ENCODE data around the gene PDCD6IP. TPM values are rescaled to one million over a fixed set of nuclear protein-coding genes. Genes with fewer than 3 reads are reported as not detected.

The PDCD6IP gene
- total RNA-seq, 1 donor from 2014 or later, result 168 TPM

DNA sequence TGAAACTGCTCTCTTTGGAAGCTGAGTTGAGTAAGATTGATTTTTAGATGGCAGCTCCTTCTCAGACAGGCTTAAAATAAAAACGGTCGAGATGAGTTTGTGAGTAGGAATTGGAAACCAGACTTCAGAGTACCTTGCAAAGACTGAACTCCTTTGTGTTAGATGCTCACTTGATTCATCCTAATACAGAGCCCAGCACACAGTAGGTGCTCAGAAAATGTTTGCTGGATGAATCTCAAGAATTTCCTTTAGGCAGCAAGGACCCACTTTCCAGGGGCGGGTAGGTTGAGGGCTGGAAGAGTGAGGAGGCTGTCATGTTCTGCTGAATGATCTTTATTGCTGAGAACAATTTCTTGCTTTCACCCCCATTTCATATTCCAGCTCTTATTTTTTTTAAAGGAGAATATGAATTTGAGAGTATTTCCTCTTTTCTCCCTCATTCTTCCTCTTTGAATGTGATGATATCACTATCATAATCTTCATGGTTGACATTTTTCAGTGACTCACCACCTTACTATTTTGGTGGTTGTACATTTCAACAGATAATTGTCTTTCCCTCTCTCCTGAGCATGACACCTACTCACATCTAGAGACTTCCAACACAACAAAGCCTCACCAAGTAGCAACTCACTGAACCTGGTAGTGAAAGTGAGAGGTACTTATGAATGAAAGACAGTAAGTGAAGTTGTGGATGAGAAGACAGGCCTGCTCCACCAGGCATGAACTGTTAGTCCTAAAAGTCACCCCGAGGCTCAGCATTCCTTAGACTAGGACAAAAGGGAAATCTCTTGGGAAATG is 113.3 kb downstream of the PDCD6IP start:
- no peaks in the 10 kb centered on the region for H3K36me3 Mint-ChIP-seq
- peaks cover 11% of the 10 kb centered on the region for H3K4me1 Mint-ChIP-seq (ENCODE audit: unreplicated experiment)
- TF ChIP-seq, protein P1, sequence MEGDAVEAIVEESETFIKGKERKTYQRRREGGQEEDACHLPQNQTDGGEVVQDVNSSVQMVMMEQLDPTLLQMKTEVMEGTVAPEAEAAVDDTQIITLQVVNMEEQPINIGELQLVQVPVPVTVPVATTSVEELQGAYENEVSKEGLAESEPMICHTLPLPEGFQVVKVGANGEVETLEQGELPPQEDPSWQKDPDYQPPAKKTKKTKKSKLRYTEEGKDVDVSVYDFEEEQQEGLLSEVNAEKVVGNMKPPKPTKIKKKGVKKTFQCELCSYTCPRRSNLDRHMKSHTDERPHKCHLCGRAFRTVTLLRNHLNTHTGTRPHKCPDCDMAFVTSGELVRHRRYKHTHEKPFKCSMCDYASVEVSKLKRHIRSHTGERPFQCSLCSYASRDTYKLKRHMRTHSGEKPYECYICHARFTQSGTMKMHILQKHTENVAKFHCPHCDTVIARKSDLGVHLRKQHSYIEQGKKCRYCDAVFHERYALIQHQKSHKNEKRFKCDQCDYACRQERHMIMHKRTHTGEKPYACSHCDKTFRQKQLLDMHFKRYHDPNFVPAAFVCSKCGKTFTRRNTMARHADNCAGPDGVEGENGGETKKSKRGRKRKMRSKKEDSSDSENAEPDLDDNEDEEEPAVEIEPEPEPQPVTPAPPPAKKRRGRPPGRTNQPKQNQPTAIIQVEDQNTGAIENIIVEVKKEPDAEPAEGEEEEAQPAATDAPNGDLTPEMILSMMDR (conservative IDR thresholded peaks at IDR 0.05), result no peak
- H3K27ac Mint-ChIP-seq, result no peak overlapping the region
- no peak for DNase-seq (ENCODE audit: extremely low spot score, unreplicated experiment)
- H3K4me3 Mint-ChIP-seq, result no peak overlapping the region
- peaks cover 8% of the 10 kb centered on the region for H3K9me3 Mint-ChIP-seq
- peaks cover 6% of the 10 kb centered on the region for H3K27me3 Mint-ChIP-seq

- peaks cover 6% of the 10 kb centered on the region for H3K27me3 Mint-ChIP-seq
- TF ChIP-seq, protein P1 (conservative IDR thresholded peaks at IDR 0.05), result no peak
- H3K27ac Mint-ChIP-seq, result no peak overlapping the region
- no peak for DNase-seq (ENCODE audit: extremely low spot score, unreplicated experiment)
- peaks cover 11% of the 10 kb centered on the region for H3K4me1 Mint-ChIP-seq (ENCODE audit: unreplicated experiment)
- peaks cover 8% of the 10 kb centered on the region for H3K9me3 Mint-ChIP-seq
- H3K4me3 Mint-ChIP-seq, result no peak overlapping the region
- H3K36me3 Mint-ChIP-seq, result no peaks in the 10 kb centered on the region
Observed at GRCh38 chr3:33914212-33914611, 115.8 kb downstream of the PDCD6IP start.

GRCh38 chr3:33914731-33915379 is 116.4 kb downstream of the PDCD6IP start:
- Mint-ChIP-seq H3K9me3 (peaks cover 8% of the 10 kb centered on the region), H3K27ac (no peak overlapping the region), H3K27me3 (peaks cover 6% of the 10 kb centered on the region), H3K36me3 (no peaks in the 10 kb centered on the region), H3K4me3 (no peak overlapping the region), H3K4me1 (ENCODE audit: unreplicated experiment) (peaks cover 11% of the 10 kb centered on the region)
- TF ChIP-seq, protein P1 (conservative IDR thresholded peaks at IDR 0.05), result no peak
- no peak for DNase-seq (ENCODE audit: extremely low spot score, unreplicated experiment)

DNA sequence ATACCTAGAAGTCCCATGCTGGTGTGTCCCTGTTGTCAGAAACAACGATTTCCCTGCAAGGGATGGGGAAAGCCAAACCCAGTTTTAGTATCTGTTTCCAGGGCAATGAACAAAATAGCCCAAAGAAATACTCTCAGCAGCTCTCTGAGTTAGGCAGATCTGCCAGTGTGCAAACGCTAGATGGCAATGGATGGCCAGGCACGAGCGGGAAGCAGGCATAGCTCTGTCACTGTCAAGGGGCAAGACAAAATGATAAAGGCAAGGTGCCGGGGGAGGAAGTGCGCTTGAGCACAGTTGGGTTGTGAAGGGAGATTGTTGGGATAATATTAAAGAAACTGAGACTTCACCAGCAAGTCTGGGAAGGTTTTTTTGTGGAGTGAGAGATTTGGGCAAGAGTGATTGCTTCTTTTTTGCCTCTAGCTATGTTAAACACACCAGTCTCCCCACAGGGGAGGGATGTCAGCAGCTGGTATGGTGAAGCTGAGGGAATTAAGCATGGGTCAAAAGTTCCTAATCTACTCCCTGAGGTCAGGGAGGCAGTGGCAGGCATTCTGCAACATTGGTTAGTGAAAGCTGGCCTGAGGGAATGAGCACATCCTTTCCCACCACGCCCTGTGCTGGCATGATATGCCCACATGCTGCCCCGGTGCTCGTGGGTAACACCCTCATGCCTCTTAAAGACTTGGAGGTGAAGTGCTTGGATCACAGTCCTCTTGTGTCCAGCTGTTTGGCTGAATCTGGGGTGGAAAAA is 117.5 kb downstream of the PDCD6IP start:
- Mint-ChIP-seq H3K36me3 (no peaks in the 10 kb centered on the region), H3K27me3 (peaks cover 6% of the 10 kb centered on the region), H3K27ac (peak overlapping the region; percentile 7), H3K9me3 (peaks cover 8% of the 10 kb centered on the region), H3K4me3 (peak overlapping the region; percentile 28), H3K4me1 (ENCODE audit: unreplicated experiment) (peaks cover 11% of the 10 kb centered on the region)
- DNase-seq (ENCODE audit: extremely low spot score, unreplicated experiment), result no peak
- TF ChIP-seq, protein P1 (conservative IDR thresholded peaks at IDR 0.05), result peak; percentile 47

DNA sequence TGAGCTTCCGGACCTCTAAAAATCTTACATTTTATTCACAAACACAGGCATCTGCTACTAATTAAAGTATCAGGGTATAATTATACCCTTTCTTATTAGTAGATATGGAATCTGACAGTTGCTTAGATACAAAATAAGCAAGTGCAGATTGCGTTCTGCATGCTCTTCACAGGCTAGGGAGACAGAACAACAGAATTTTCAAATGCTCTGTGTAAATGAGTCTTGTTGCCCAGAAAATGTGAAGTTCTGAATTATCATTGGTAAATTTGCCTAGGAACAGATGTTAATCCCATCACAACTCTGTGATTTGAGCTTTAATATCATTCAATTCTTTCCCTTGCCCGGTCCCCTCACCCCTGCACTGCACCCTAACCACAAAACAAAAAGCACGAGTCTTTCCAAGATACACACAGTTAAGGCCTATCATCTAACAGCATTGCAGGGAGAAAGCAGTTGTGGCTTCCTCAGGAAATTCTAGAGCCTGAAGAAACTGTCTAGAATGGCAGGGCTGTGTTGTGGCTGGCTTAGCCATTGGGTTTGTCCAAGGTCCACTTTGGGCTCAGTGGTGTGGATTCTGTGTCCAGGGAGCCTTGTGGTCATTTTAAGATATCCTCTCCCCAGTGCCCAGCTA is 119.8 kb downstream of the PDCD6IP start:
- H3K4me1 Mint-ChIP-seq (ENCODE audit: unreplicated experiment), result peaks cover 11% of the 10 kb centered on the region
- no peak overlapping the region for H3K27ac Mint-ChIP-seq
- DNase-seq (ENCODE audit: extremely low spot score, unreplicated experiment), result no peak
- H3K4me3 Mint-ChIP-seq, result no peak overlapping the region
- no peaks in the 10 kb centered on the region for H3K36me3 Mint-ChIP-seq
- peaks cover 5% of the 10 kb centered on the region for H3K9me3 Mint-ChIP-seq
- TF ChIP-seq, protein P1 (conservative IDR thresholded peaks at IDR 0.05), result no peak
- peaks cover 6% of the 10 kb centered on the region for H3K27me3 Mint-ChIP-seq
